Measurements from ENCODE around the gene NRG4. TPM values are rescaled to one million over a fixed set of nuclear protein-coding genes. Genes with fewer than 3 reads are reported as not detected.
A peak's percentile ranks its signal among the peaks of the same experiment; 100 is the strongest.
"Not testable (repeated sequence)": the region's sequence is repeated elsewhere in the genome, so short reads cannot be mapped to it uniquely, and the experiment has no call there.

The NRG4 gene
- polyA plus RNA-seq, 1 donor, result 10.2 TPM

DNA sequence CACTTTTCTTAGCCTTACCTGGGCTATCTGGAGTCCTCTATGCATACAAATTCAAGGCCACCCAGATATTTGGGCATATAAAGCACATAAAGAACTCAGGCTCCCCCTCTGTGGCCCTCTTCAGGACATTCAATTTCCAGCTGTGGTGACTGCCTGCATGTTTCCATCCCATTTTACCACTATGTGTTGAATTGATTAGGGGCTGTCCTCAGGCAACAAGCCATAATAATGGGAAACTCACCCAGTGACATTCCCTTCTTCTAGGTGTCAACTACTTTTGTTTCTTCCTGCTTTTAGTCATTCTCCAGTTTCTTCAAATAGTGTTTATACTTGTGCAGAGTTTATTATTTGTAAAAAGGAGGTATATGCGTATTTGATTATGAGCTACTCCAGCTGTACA lies 18.0 kb downstream of the NRG4 start:
- DNase-seq, result no peak

GRCh38 chr15:75992897-75993296 lies 19.3 kb downstream of the NRG4 start:
- no peak for DNase-seq

- no peak for DNase-seq
Measured at GRCh38 chr15:75989875-75990274, 22.3 kb downstream of the NRG4 start.

DNA sequence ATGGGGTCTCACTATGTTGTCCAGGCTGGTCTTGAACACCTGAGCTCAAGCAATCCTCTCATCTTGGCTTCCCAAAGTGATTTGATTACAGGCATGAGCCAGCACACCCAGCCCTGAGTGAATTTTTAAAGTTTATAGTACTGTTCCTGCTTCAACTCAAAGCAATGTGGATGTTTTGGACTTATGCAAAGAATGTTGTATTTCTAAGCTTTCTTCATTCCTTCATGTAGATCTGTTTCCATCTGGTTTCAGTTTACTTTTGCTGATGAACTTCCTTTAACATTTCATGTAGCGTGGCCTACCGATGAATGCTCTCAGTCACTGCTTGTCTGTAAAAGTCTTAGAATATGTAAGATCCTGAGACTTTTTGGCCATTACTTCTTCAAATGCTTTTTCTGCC lies 23.2 kb downstream of the NRG4 start:
- DNase-seq, result peak; percentile 3

GRCh38 chr15:75985971-75986370 lies 26.3 kb downstream of the NRG4 start:
- DNase-seq, result no peak

GRCh38 chr15:75984706-75985105 lies 27.5 kb downstream of the NRG4 start:
- DNase-seq, result not testable (repeated sequence)

DNA sequence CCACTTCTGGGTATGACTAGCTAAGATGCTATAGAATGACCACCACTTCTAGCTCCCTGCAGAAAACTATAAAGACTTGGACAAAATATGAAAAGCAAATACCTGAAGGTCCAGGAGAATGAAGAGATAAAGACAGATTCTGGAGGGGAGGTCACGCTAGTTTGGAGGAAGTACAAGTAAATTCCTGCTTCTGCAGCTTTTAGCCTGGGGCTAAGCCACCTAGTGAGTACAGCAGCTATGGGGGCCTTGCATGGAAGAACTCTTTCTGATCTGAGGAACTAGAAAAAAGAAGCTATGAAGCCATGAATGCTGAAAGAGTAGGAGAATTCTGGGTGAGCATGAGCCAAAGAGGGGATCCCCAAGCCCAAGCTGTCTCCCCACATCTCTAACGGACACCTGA lies 29.8 kb downstream of the NRG4 start:
- DNase-seq, result no peak

DNA sequence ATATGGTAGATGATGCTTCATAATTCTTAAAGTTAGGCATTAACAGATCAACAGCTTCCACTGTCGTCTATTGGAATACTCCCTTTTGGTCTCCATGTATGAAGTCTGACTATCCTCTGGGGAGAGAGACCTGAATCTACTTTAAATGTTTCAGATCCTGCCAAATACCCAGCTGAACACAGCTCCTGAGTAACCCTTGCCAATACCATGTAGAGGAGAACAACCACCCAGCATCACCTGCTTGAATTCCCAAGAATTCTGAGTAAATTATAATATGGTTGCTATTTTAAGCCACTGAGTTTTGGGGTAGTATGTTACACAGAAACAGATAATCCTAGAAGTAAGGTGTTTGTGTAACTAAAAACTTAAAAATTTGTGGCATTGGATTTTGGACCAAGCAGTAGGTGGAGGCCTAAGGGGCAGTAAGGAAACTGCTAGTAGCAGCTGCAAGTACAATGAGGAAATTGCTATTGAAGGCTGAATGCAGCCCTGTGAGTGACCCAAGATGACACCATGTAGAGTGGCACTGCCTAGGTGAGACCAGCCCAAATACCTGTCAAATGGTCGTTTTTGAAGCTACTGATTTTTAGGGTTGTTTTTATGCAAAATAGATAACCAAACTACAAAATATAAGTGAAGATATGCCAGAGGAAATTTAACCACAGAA lies 30.9 kb downstream of the NRG4 start:
- no peak for DNase-seq

GRCh38 chr15:75976766-75977165 lies 35.5 kb downstream of the NRG4 start:
- not testable (repeated sequence) for DNase-seq

DNA sequence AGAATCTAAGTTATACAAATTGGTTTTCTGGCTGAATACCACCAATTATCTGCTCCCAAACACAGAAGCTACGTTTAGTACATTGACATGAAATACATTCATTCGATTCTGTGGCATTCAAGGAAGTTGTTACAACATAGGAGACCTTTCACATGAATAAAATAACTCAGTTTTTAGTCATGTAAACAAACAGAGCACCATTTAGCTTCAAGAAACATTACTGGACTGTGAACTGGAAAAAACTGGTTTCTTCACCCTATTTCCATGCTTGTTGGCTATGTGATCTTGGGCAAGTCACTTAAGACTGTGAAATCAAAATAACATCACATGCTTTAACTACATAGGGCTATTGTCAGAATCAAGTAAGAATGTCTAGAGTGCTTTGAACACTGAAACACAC lies 46.2 kb downstream of the NRG4 start:
- DNase-seq, result no peak

DNA sequence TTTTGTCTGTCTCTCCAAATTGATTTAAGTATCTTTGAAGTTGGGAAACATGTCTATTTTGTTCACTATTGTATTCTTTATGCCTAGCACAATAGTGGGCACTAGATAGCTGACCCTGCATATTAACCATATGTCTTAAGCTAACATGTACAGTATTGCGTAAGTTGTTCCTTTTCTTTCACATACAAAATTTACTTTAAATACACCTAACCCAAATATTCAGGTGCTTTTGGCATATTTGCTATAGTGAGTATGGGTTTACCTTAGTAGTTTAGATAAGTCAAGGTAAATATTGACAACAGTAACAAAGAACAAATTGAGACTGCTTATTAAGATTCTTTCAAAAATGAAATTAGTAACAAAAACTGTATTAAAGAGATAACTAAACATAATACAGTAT lies 50.9 kb downstream of the NRG4 start:
- no peak for DNase-seq

DNA sequence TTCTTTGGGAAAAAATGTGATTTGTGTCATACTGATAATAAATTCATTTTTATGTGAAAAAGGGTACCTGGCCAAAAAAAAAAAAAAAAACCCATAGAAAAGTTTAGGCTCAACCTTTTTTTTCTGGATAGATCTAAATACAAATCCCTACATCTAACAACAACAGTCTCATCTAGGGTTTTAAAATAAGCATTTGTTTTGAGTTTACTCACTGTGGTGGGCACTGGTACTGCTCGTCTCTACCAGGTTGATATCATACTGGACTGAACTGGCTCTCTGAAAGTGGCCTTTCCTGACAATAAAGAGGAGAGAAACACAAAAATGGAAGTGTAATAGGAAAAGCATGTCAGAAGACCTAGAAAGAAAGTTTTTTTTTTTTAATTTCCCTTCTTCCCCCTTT lies 56.5 kb downstream of the NRG4 start:
- DNase-seq, result no peak

GRCh38 chr15:75952525-75952924 lies 59.7 kb downstream of the NRG4 start:
- no peak for DNase-seq

DNA sequence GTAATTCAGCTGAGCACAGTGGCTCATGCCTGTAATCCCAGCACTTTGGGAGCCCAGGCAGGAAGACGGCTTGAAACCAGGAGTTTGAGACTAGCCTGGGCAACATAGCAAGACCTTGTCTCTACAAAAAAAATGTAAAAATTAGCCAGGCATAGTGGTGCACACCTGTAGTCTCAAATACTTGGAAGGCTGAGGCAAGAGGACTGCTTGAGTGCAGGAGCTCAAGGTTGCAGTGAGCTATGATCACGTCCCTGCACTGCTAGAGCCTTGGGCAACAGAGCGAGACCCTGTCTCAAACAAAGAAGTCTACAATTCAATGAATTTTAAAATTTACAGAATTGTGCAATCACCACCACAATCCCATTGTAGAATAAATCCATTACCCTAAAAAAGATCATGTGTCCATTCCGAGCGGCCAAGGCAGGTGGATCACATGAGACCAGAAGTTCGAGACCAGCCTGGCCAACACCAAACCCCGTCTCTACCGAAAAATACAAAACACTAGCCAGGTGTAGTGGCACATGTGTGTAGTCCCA lies 63.4 kb downstream of the NRG4 start:
- DNase-seq, result no peak

DNA sequence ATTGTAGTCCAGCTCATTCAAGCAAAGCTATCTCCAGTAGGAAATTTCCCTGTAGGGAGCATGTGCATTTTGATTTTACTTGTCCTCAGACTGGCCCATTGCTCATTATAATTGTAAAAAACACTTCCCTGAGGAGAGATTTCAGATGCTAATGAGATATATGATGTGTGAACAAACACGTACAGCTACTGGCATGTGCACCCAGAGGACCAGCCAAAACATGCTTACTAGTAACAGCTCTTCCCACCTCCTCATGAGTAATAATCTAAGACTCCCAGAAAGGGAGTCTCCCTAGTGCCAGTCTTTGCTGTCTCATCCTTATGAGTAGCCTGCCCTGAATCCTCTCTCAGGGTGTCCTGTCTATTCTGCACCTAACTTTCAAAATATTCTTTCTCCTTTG lies 65.1 kb downstream of the NRG4 start:
- no peak for DNase-seq

- no peak for DNase-seq
Measured at GRCh38 chr15:75945953-75946352, 66.3 kb downstream of the NRG4 start.

DNA sequence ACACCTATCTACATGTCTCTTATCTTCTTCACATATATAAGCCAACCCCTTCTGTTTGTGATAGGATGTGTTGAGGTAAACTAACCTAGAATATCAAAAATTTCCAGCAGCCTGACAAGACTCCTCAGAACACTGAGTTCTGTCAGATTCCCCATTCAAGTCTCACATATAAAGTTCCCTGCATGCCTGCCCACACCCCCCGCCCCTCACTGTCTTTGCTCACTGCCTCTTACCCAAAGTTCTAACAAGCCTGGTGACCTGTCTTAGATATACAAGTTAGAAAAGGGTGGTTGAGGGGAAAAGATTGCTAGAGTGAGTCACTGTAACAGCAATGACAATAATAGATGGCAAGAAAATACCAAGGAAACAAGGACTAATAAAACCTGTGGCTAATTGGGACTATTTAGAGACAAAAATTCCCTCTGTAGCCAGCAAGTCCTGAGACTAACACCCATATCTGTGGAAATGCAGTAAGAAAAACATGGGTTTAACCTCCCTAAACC lies 68.5 kb downstream of the NRG4 start:
- no peak for DNase-seq

DNA sequence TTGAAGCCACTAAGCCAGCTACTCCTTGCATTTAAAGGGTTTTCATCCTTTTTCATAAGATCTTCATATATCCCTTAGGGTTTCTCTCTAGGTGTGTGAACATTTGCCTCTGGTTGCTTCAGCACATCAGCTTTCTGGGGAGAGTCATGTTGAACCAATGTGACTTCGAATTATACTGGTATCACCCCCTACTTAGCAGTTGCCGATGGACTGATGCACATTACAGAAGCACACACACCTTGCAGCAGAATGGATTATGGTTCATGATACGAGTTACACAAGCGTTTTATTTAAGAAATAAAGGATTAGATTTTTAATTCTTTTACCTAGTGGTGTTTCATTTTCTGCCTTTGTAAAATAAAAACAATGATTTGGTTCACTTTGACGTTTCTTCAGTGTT lies 69.0 kb downstream of the NRG4 start:
- no peak for DNase-seq

GRCh38 chr15:75942464-75942863 lies 69.8 kb downstream of the NRG4 start:
- DNase-seq, result no peak

DNA sequence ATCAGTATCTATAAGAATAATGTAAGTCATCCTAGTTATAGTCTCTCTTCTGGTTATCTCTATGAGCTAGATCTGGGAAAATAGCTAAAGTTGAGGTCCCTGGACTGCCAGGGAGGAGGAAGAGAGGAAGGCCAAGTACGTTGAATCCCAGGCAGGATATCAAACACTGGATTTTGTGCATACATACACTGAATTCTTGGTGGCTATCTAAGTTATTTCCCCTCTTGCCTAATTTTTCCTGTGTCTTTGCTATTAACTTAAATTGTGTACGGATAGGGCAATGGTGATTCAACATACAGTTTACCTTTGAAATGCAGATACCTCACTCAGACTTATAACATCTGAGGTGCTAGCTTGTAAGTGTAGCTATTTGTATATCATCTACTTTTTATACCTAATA lies 81.4 kb downstream of the NRG4 start:
- no peak for DNase-seq

GRCh38 chr15:75929799-75930565 lies 82.2 kb downstream of the NRG4 start:
- DNase-seq, result no peak

DNA sequence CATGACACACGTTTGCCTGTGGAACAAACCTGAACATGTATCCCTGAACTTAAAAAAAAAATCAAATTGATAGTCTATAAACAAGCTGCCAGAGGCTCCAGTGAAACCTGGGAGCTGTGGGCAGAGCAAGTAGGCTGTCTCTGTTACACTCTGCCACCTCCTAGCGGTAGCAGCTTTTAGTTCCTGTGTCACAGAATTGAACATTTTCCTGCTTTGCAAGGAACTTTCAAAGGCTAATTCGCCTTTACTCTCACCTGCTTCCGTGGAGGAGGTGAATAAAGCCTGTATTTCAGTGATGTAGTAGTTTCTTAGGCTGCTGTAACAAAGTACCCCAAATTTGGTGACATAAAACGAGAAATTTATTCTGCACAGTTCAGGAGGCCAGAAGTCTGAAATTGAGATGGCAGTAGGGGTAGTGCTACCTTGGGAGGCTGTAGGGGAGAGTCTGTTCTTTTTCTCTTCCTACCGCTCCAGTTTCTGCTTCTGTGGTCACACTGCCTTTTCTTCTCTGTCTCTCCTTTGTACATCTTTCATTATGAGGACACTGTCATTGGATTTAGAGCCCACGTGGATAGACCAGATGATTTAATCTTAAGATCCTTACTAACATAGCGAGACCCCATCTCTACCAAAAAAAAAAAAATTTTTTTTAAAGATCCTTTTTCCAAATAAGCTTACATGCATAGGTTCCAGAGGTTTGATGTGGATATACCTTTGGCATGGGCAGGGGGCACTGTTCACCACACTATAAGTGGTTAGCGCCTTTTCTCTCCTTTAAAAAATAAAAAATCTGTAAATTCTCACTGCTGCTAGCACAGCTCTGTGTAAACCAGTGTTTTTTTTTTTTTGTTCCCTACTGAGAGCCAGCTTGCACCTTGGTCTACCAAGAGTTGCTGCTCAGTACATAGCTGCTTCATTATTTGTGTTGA lies 83.3 kb downstream of the NRG4 start:
- DNase-seq, result peak; percentile 61
